ENCODE data around the gene MTA2.
"Not testable (repeated sequence)": the region's sequence is repeated elsewhere in the genome, so short reads cannot be mapped to it uniquely, and the experiment has no call there.

The MTA2 gene

GRCh38 chr11:62566247-62566646 lies 35.4 kb downstream of the MTA2 start:
- DNase-seq (ENCODE audit: low spot score), result no peak

- no peak for DNase-seq (ENCODE audit: low spot score)
These were observed 36.4 kb downstream of the MTA2 start for GRCh38 chr11:62565100-62565802.

- DNase-seq (ENCODE audit: low spot score), result not testable (repeated sequence)
These were observed 39.9 kb downstream of the MTA2 start for GRCh38 chr11:62561677-62562230.

GRCh38 chr11:62560566-62561103 lies 41.0 kb downstream of the MTA2 start:
- peak; percentile 93 for DNase-seq (ENCODE audit: low spot score)

- not testable (repeated sequence) for DNase-seq (ENCODE audit: low spot score)
These were observed 42.0 kb downstream of the MTA2 start for GRCh38 chr11:62559626-62560025.

GRCh38 chr11:62559204-62559603 lies 42.5 kb downstream of the MTA2 start:
- no peak for DNase-seq (ENCODE audit: low spot score)

- DNase-seq (ENCODE audit: low spot score), result no peak
These were observed 43.0 kb downstream of the MTA2 start for GRCh38 chr11:62558669-62559068.

GRCh38 chr11:62556875-62557631 lies 44.6 kb downstream of the MTA2 start:
- no peak for DNase-seq (ENCODE audit: low spot score)

- DNase-seq (ENCODE audit: low spot score), result peak; percentile 98
These were observed 45.4 kb downstream of the MTA2 start for GRCh38 chr11:62556108-62556874.

GRCh38 chr11:62555464-62556107 lies 46.1 kb downstream of the MTA2 start:
- no peak for DNase-seq (ENCODE audit: low spot score)

- DNase-seq (ENCODE audit: low spot score), result no peak
These were observed 47.1 kb downstream of the MTA2 start for GRCh38 chr11:62554387-62555167.

GRCh38 chr11:62553839-62554361 lies 47.8 kb downstream of the MTA2 start:
- peak; percentile 73 for DNase-seq (ENCODE audit: low spot score)

GRCh38 chr11:62553080-62553838 lies 48.4 kb downstream of the MTA2 start:
- DNase-seq (ENCODE audit: low spot score), result peak; percentile 88

- no peak for DNase-seq (ENCODE audit: low spot score)
These were observed 49.1 kb downstream of the MTA2 start for GRCh38 chr11:62552485-62553079.

- not testable (repeated sequence) for DNase-seq (ENCODE audit: low spot score)
These were observed 51.2 kb downstream of the MTA2 start for GRCh38 chr11:62550478-62550877.

GRCh38 chr11:62548545-62549335 lies 52.9 kb downstream of the MTA2 start:
- no peak for DNase-seq (ENCODE audit: low spot score)

- DNase-seq (ENCODE audit: low spot score), result no peak
These were observed 53.9 kb downstream of the MTA2 start for GRCh38 chr11:62547691-62548281.
